Measurements from ENCODE around the gene COL5A1. TPM values are rescaled to one million over a fixed set of nuclear protein-coding genes. Genes with fewer than 3 reads are reported as not detected.
"Not testable (repeated sequence)": the region's sequence is repeated elsewhere in the genome, so short reads cannot be mapped to it uniquely, and the experiment has no call there.

COL5A1 gene
- total RNA-seq, 6 experiments from 2014 or later: 196 to 308 (median 225) TPM

DNA sequence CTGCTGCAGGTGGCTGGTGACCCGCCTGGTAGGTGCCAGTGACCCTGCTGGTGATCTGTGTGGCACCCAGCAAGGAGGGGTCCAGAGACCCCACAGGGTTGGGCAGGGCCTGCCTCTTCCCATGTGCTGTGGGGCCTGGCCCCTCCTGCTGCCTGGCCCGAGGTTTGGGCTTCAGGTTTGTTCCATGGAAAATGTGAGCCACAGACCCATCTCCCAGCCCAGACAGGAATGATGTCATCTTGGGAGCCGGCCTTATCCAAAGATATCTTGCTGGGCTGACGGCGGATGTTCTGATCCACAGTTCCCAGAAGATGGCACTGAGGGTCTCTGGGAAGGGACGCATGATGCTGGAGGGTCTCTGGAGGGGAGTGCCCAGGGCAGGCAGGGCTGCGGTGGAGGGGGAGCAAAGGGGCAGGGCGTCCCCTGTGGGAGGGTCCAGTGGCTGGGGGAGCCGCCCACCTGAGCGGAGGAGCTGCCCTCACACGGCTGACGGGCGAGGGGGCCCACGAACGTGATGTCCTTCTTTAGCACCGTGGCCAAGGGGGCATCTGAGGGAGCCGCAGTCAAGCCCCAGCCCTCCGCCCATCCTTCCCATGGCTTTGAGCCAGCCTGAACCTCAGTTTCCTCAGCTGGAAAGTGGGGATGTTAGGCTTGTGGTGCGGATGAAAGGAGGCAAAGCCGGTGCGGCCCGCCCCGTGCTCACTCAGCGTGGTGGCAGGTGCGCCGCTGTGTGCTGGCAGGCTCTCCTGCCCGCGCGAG lies 68.1 kb downstream of the COL5A1 start:
- peaks cover 67% of the 10 kb centered on the region for H3K4me1 Mint-ChIP-seq (ENCODE audit: low read depth)
- H3K27ac Mint-ChIP-seq: peak overlapping the region; percentile 82
- peaks cover 26% of the 10 kb centered on the region for H3K36me3 Mint-ChIP-seq (ENCODE audit: low read depth)
- H3K4me3 Mint-ChIP-seq: peak overlapping the region; percentile 39; the same call in 1 of the 2 replicates
- TF ChIP-seq, protein P1, sequence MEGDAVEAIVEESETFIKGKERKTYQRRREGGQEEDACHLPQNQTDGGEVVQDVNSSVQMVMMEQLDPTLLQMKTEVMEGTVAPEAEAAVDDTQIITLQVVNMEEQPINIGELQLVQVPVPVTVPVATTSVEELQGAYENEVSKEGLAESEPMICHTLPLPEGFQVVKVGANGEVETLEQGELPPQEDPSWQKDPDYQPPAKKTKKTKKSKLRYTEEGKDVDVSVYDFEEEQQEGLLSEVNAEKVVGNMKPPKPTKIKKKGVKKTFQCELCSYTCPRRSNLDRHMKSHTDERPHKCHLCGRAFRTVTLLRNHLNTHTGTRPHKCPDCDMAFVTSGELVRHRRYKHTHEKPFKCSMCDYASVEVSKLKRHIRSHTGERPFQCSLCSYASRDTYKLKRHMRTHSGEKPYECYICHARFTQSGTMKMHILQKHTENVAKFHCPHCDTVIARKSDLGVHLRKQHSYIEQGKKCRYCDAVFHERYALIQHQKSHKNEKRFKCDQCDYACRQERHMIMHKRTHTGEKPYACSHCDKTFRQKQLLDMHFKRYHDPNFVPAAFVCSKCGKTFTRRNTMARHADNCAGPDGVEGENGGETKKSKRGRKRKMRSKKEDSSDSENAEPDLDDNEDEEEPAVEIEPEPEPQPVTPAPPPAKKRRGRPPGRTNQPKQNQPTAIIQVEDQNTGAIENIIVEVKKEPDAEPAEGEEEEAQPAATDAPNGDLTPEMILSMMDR (IDR thresholded peaks at IDR 0.05): no peak
- H3K9me3 Mint-ChIP-seq: peaks cover 12% of the 10 kb centered on the region; the same call in 1 of the 2 replicates
- peak; percentile 42 for DNase-seq
- H3K27me3 Mint-ChIP-seq (ENCODE audit: insufficient read depth): peaks cover 50% of the 10 kb centered on the region

DNA sequence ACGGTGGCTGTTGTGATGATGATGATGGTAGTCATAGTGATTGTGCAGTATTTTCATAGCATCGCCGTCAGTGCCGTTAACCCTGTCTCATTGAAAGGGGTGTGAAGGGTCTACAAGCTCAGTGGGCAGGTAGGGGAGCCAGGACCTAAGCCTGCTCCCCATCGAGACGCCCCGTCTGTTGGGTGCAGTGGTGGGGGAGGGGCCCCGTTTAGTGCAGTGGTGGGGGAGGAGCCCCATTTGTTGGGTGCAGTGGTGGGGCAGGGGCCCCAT lies 68.6 kb downstream of the COL5A1 start:
- H3K9me3 Mint-ChIP-seq: peaks cover 12% of the 10 kb centered on the region; the same call in 1 of the 2 replicates
- no peak for DNase-seq
- TF ChIP-seq, protein P1 (IDR thresholded peaks at IDR 0.05): no peak
- no peak overlapping the region for H3K4me3 Mint-ChIP-seq
- H3K27me3 Mint-ChIP-seq (ENCODE audit: insufficient read depth): peaks cover 53% of the 10 kb centered on the region
- peaks cover 21% of the 10 kb centered on the region for H3K36me3 Mint-ChIP-seq (ENCODE audit: low read depth)
- peaks cover 67% of the 10 kb centered on the region for H3K4me1 Mint-ChIP-seq (ENCODE audit: low read depth)
- H3K27ac Mint-ChIP-seq: peak overlapping the region; percentile 71

DNA sequence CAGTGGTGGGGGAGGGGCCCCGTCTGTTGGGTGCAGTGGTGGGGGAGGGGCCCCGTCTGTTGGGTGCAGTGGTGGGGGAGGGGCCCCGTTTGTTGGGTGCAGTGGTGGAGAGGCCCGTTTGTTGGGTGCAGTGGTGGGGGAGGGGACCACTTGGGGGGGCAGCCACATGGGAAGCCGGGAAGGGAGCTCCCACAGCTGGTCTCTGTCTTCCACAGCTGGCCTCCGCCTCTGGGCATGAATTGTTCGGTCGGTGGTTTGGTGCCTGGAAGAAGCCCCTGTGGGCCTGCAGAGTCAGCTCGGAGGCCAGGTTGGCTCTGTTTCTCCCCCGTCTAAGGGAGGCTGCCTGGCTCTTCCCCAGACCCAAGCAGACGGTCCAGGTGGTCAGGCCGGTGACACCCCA lies 69.3 kb downstream of the COL5A1 start:
- TF ChIP-seq, protein P1 (IDR thresholded peaks at IDR 0.05): no peak
- H3K36me3 Mint-ChIP-seq (ENCODE audit: low read depth): peaks cover 26% of the 10 kb centered on the region
- no peak overlapping the region for H3K27ac Mint-ChIP-seq
- H3K9me3 Mint-ChIP-seq: peaks cover 12% of the 10 kb centered on the region; the same call in 1 of the 2 replicates
- no peak overlapping the region for H3K4me3 Mint-ChIP-seq
- H3K4me1 Mint-ChIP-seq (ENCODE audit: low read depth): peaks cover 67% of the 10 kb centered on the region
- no peak for DNase-seq
- H3K27me3 Mint-ChIP-seq (ENCODE audit: insufficient read depth): peaks cover 56% of the 10 kb centered on the region

DNA sequence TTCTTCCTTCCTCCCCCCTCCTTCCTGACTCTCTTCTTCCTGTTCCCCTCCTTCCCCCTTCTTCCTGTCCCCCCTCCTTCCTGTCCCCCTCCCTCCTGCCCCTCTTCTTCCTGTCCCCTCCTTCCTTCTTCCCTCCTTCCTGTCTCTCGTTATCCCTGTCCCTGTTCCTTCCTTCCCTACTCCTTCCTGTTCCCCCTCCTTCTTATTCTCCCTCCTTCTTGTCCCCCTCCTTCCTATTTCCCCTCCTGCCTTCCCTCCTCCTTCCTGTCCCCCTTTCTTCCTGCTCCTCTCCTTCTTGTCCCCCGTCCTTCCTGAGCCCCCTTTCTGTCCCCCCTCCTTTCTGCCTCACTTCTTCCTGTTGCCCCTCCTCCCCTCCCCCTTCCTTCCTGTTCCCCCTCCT lies 70.6 kb downstream of the COL5A1 start:
- peaks cover 12% of the 10 kb centered on the region; the same call in 1 of the 2 replicates for H3K9me3 Mint-ChIP-seq
- H3K27me3 Mint-ChIP-seq (ENCODE audit: insufficient read depth): peaks cover 51% of the 10 kb centered on the region
- peaks cover 37% of the 10 kb centered on the region for H3K36me3 Mint-ChIP-seq (ENCODE audit: low read depth)
- peaks cover 62% of the 10 kb centered on the region for H3K4me1 Mint-ChIP-seq (ENCODE audit: low read depth)
- no peak overlapping the region for H3K27ac Mint-ChIP-seq
- no peak for DNase-seq
- no peak overlapping the region for H3K4me3 Mint-ChIP-seq
- TF ChIP-seq, protein P1 (IDR thresholded peaks at IDR 0.05): no peak

DNA sequence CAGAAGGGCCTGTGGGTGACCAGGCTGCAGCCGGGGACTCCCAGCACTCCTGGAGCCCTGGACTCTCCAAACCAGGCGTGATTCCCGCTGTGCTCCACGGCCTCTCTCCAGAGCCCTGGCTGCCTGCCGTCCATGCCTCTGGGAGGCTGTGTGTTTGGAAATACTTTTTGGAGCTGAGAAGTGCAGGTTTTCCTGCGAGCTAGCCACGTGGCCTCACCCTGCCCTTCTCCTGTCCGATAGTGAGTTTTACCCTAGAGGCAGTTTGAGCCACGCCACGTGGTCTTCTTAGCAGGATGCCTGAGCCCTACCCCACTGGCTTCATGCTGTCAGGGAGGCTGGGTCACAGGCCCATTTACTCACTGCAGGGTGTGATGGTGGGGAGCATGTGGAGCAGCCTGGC lies 71.3 kb downstream of the COL5A1 start:
- H3K9me3 Mint-ChIP-seq: peaks cover 12% of the 10 kb centered on the region; the same call in 1 of the 2 replicates
- H3K36me3 Mint-ChIP-seq (ENCODE audit: low read depth): peaks cover 37% of the 10 kb centered on the region
- no peak overlapping the region; the same call in 1 of the 2 replicates for H3K4me3 Mint-ChIP-seq
- TF ChIP-seq, protein P1 (IDR thresholded peaks at IDR 0.05): no peak
- peaks cover 56% of the 10 kb centered on the region for H3K4me1 Mint-ChIP-seq (ENCODE audit: low read depth)
- no peak for DNase-seq
- H3K27me3 Mint-ChIP-seq (ENCODE audit: insufficient read depth): peaks cover 49% of the 10 kb centered on the region
- peak overlapping the region; percentile 36 for H3K27ac Mint-ChIP-seq

DNA sequence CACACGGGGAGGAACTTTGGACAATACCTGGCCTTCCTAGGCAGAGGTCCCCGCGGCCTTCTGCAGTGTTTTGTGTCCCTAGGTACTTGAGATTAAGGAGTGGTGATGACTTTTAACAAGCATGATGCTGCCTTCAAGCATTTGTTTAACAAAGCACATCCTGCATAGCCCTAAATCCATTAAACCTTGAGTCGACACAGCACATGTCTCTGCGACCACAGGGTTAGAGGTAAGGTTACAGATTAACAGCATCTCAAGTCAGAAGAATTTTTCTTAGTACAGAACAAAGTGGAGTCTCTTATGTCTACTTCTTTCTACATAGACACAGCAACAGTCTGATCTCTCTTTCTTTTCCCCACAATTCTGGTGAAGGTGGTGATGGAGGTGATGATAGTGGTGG lies 73.9 kb downstream of the COL5A1 start:
- Mint-ChIP-seq H3K4me1 (ENCODE audit: low read depth) (peaks cover 37% of the 10 kb centered on the region), H3K36me3 (ENCODE audit: low read depth) (peaks cover 35% of the 10 kb centered on the region), H3K9me3 (peaks cover 12% of the 10 kb centered on the region; the same call in 1 of the 2 replicates), H3K27ac (peak overlapping the region; percentile 51), H3K27me3 (ENCODE audit: insufficient read depth) (peaks cover 45% of the 10 kb centered on the region)
- DNase-seq: peak; percentile 16
- H3K4me3 Mint-ChIP-seq: not testable (repeated sequence)
